Jurkat, Clone E6-1 (cell line): ENCODE data around the gene MLPH.

ENCODE experiments used
- DNase-seq: peaks from one replicate; pipeline ENCODE4 v3.0.0-alpha.2; 2011; ENCODE audit warnings: low read depth, low spot score
- H3K4me3 ChIP-seq: 2 replicates; pipeline ENCODE4 v1.5.1; 2011; ENCODE audit warnings: mild to moderate bottlenecking, low read length, control low read depth, moderate library complexity

The MLPH gene

DNA sequence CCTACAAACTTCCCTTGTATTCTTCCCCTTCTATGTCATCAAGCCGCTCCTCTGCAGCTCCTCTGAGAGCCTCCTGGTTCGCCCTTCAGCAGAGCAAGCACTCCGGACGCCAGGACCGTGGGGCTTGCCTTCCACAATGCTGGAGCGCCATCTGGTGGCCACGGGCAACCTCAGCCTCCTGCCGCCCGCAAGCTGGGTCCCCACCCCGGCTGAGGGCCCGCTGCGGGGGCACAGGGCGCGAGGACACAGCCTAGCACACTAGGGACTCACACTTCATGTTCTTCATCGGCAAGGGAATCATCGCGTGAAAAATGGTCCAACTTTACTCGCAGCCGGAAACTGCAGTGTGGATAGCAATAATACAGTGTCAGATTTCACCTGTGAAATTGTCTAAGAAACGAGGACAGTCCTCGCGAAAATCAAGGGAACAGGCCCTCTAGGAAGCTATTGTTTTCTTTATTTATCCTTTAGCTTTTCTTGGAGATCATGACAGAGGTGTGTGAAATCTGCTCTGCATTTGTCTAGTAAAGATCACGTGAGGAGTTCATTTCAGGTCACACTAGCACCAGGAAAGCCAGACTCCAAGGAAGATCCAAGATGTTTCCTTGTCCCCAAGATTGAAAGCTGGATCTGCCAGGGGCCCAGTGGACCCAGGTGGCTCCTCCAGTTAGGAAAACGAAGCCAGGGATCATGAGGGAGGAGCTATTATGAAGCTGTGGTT lies 85.1 kb downstream of the MLPH start:
- peak; percentile 67 for DNase-seq
- no peak overlapping the region for H3K4me3 ChIP-seq

DNA sequence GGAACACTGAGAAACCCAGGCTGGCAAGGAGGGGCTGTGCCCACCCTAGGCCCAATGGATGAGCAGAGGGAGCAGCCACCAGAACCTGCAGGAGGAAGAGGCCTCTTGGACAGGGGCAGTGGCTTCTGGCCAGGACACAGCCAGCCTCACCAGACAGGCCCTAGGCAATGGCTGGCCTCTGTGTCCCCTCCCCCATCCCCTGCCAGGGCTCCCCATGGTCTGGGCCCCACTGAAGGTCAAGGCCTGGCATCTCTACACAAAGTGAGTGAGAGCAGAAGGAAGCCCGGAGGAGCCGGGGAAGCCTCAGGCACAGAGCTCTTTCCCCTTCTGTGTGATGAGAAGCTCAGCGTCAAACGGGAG lies 85.7 kb downstream of the MLPH start:
- DNase-seq, result no peak
- no peak overlapping the region for H3K4me3 ChIP-seq

DNA sequence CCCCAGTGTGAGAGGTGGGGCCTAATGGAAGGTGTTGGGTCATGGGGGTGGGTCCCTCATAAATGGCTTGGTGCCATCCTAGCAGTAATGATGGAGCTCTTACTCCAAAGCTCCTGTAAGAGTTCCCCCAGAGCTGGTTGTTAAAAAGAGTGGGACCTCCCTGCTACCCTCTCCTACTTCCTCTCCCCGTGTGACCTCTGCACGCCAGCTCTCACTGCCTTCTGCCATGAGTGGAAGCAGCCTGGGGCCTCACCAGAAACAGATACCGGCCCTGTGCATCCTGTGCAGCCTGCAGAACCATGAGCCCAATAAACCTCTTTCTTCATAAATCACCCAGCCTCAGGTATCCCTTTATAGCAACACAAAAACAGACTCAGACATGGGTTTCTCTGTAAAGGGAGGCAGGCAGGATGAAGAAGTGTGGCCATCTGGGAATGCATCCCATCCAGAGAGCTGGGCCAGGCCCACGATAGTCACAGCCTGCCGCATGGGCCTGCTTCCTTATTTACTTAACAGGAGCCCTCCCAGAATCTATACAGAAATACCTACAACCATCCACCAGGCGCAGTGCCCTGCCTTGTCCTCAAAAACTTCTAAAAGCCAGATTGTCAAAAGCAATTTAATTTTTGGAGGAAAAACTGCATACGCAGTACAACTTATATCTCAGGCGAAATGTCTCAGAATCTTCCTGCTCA lies 86.8 kb downstream of the MLPH start:
- H3K4me3 ChIP-seq, result no peak overlapping the region
- DNase-seq, result no peak

DNA sequence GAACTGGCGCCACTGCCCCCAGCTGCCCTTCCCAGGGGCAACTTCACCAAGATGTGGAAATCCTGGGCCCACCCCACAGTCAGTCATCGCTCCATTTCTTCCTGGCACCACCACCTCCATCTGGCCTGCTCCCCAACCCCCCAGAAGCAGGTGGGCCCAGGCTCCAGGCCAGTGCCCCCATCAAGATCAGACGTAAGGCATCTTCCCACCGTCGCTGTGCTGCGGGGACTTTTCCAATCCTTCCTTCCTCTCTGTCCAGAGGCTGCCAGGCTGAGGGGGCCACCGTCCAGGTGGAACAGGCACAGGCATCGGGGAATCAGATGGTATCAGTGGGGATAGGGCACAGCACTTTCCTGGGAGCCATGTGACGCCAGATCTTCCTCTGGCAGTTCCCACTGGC lies 87.4 kb downstream of the MLPH start:
- H3K4me3 ChIP-seq, result no peak overlapping the region
- no peak for DNase-seq

DNA sequence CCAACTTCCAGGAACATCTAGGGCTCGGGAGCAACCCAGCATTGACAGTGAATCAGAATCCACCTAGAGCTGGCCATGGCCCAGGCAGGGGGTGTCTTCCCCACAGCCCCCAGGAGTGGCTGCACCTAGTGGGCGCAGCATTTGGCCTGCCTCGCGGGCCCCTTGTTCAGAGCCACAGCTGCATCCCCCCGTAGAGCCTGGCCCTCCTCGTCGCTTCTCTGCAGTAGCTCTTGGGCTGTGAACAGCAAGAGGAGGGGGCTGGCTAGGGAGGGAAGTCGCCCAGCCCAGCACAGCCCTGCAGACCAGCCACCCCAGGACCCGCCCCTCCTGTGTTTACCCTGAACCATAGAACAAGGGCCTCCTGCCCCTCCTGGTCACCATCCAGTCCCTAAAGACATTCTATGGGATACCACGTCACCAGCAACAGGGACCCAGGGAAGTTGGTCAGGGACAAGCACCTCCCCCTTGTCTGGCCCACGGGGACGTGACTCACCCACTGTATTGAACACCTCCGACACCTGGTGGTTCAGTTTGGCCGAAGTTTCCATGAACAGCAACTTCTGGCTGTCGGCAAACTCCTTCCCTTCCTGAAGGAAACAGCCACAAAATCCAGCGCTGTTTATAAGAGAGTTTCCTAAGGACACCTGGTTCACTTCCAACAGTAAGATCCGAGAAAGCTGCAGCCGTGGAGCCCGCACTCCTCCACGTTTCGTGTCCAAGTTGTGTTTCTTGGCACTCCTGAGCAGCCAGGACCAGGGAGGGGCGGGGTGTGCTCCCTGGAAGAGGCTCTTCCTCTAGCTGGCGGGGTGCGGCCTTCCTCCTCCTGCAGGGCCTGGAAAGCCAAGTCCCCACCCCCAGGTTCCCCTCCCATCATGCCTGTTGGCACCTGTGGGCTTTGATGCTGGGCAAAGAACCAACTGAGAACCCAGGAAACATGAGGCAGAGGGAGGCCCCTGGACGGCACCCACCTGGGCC lies 88.1 kb downstream of the MLPH start:
- no peak for DNase-seq
- H3K4me3 ChIP-seq, result no peak overlapping the region

DNA sequence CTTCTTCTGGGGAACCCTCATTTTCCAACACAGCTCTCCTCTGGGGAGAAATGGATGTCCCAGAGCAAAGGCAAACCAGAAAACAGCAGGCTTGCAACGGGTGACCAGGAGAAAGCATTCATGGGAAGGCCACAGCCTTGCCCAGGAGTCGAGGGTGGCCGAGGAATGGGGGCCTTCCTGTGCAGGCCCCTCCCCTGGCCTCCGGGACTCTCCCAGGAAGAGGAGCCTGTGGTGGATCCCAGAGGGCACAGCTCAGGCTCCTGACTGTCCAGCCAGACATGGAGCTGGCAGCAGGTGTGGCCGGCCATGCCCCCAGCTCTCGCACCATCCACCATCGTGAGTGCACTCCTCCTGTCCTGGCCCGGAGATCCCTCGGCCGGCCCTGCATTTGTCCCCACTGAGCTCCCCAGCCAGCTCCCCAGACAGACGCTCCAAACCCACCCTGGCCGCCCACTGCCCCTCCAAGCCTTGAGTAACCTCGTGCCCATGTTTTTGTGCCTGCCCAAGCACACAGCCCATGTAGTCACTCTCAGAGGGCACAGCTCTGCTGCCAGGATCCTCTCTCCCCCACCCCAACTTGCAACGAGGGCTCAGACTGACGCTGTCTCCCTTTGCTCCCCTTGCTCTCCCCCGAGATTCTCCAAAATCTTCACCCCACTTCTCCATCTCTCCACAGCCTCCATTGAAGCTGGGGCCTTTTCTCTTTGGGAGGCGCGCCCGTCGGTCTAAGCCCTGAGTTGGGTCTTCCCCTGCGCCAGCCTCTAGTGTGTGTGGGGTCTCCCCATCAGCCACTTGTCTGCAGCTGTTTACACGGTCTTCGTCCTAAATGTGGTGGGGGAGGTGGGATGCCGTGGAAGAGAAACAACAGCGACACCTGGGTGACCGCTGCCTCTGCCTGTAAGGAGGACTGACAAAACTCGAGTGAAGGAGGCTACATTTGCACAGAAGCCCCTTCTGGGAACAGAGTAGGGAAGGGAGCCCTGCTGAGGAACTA lies 89.1 kb downstream of the MLPH start:
- DNase-seq, result no peak
- H3K4me3 ChIP-seq, result no peak overlapping the region

DNA sequence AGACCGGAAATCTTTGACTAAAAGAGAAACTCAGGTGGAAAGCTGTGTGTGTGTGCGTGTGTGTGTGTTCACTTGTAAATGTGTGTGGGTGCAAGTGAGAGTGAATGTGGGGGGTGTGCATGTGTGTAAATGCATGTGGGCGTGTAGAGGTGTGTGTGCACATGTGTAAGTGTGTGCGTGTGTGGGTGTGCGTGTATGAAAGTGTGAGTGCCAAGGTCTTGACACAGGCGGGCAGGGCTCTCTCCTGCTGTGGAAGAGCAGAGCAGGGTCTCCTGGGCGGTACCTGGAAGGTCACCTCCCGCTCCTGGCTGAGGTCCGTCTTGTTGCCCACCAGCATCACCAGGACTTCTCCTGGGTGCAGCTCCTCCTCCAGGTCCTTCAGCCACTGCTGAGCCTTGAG lies 89.9 kb downstream of the MLPH start:
- no peak for DNase-seq
- H3K4me3 ChIP-seq, result no peak overlapping the region

DNA sequence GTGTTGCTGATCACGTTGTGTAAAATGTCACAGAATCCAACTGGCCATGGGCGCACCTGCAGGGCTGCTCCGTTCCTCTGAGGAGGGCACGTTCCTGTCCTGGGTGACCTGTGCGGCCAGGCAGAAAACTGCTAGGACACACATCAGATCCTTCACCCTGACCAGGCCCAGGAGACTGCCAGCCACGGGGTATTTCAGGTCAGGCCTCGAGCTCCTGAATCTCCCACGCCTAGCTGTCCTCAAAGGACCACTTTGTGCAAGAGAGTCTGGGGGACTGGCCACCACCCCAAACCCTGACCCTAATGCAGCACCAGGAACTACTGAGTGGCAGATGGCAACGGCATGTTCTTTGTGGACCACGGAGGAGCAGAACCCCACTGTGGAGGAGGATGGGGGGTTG lies 90.4 kb downstream of the MLPH start:
- no peak for DNase-seq
- H3K4me3 ChIP-seq, result no peak overlapping the region

DNA sequence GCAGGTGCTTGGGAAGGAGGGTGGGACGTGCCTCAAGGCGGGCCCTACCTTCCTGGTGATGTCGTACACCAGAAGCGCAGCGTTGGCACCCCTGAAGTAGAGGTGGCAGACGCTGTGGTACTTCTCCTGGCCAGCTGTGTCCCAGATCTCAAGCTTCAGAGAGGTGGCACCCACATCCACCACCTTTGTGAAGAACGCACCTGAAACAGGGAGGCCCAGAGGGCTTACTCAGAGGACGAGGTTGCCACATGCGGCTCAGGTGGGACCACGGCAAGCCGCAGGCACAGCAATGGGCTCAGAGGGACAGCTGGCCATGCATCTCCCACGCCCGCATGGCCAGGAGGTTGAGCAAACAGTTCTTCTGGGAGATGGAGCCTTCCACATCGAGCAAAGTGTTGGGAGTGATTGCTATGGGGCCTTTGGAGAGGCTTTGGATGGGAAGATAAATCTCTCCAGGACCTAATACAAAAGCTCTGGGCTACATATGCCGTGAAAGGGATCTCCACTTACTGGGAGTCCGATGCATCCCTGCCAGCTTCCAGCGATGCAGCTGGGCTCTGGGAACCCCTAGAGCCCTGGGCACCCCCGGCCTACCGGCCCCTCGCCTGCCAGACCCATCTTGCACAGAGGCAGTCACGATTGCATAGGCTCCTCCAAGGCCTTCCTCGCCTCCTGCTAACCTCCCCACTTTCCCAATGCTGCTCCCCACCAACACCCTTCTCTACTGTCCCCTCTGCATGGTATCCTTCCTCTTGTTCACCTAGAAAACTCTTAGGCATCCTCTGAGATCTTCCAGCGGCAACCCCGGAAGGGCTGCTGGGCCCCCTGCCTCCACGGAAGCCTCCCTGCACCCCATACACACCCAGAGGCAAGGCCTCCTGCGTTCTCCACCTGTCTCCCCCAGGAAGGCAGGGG lies 91.2 kb downstream of the MLPH start:
- H3K4me3 ChIP-seq, result no peak overlapping the region
- no peak for DNase-seq

DNA sequence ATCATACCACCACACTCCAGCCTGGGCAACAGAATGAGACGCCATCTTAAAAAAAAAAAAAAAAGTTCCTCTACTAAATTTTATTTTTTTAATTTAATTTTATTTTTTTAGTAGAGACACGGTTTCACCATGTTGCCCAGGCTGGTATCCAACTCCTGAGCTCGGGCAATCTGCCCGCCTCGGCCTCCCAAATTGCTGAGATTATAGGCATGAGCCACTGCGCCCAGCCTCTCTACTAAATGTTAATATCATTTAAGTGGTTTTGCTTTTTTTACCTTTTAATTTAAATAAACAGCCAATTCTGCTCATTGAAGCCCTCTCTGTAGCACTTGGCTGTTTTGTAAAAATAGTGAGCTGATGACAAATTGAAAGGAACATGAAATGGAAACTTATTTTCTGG lies 94.3 kb downstream of the MLPH start:
- H3K4me3 ChIP-seq, result no peak overlapping the region
- DNase-seq, result no peak

DNA sequence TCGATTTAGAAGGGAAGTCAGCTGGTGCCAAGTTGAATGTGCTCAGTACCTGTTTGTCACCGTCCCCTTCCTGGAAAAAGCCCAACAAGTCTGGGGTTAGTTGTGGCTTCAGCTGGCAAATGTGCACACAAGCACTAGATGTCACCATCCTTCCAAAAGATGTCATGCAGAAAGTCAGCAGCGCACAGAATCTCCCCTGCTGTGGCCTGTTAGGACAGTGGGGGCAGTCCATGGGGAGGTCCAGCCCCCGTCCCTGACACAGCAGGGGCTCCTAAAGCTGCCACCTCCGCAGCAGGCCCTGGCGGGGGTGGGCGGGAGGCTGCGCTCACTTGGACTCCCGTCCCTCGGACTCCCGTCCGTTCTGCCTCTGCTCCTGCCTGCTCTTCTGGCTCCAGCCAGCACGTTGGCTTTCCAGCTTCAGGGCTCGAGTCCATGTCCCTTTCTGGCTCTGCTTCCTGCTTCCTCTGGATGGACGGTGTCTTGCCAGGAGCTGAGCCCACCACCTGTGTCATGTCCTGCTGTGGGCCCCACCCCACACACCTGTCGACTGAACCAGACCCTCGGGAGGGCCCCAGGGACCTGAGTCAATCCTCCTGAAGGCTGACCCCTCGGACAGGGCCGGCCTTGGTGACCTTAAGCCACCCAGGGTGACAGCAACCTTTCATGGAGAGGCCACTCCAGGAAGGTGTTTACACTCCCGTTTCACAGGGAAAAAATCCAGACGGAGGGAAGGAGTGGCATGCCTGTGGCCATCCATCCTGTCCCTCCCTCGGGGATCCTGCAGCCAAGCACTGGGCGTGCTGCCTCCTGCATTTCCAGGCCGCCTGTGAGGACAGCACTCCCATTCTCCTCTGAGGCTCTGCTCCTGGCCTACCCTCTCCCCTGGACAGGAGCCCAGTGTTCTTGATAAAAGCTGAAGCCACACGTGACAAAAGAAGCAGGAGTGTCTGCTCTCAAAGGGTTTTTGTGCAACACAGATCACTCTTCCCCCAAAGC lies 95.0 kb downstream of the MLPH start:
- no peak overlapping the region for H3K4me3 ChIP-seq
- peak; percentile 15 for DNase-seq

DNA sequence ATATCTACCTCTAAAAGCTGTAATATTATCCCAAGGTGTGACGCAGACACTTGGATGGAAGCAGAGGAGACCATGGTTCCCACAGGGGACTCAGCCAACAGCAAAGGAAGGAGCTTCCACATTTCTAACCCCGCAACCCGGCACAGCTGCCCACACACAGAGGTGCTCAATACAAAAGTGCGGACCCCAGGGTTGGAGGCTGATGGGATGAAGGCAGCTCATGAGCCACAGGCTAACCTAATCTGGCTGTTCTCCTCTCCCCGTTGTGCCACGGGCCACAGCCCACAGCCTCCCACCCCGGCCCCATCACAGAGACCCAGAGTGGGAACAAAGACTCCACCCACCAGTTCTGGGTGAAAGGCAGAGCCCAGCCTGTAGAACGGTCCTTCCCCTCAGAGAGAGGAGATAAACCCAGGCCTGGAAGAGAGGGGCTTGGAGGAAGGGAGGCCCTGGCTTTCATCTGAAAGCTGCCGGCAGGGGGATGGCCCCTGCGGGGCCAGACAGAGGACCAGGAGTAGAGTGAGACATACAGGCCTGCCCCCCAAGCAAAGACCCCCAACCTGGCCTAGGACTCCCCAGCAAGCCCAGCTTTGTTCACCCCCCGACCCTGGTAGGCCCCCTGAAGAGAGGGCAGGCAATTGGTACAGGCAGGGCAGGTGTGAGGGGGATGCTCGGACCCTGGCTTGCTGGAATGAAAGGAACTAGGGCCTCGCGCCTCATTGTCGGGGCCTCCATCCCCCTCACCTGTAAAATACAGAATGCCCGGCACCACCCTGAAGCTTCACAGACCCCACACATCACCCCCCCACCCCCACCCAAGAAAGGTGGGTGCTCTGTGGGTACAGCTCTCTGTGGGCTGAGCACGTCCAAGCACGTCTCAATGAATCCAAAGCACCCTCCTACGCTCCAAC lies 96.6 kb downstream of the MLPH start:
- H3K4me3 ChIP-seq, result no peak overlapping the region
- DNase-seq, result no peak

DNA sequence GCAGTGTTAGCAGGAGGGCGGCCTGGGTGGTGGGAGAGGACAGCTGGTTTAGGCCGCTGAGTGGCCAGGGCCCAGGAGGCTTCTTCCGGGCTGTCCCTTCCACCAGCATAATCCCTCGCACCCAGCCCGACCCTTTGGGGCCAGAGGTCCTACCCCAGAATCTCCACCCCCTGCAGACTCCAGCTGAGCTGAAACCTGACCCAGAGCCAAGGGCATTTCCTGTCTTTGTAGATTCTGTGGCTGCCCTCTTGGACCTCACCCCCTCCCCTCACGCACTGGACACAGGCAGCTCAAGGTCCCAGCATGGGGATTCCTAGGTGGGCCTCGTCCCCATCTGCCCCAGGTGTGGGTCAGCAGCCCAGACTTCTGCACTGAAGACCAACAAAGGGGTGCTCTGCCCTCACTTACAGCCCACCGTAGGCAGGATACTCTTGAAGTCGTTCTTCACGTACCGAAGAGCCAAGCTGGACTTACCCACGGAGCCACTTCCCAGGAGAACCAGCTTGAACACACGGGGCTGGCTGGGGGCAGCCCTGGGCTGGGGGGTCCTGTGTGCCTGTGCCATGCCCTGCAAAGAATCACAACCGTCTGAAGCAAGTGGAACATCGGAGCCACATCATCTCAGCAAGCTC lies 98.7 kb downstream of the MLPH start:
- DNase-seq, result no peak

DNA sequence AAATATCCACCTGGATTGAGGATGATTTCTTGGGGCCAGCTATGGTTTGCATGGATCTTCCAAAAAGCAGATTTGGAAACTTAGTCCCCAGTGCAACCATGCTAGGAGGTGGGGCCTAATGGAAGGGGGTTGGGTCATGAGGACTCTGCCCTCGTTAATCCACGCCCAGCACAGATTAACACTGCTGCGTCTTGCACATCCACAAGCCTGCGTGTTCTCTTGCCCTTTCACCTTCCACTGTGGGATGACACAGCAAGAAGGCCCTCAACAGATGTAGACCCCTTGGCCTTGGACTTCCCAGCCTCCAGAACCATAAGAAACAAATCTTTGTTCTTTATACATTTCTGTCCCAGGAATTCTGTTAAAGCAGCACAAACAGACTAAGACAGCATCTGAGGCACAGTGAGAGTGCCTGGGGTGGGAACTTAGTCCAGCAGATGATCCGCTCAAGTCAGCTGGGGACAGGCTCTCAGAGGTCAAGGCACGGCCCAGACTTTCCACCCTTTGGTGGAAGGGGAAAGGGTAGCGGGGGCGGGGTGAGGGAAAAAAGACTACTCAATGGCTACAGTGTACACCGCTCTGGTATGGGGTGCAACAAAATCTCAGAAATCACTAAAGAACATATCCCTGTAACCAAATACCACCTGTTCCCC lies 101.1 kb downstream of the MLPH start:
- H3K4me3 ChIP-seq, result no peak overlapping the region
- no peak for DNase-seq

More for the DNA sequence above, 98.7 kb downstream of the MLPH start:
- no peak overlapping the region for H3K4me3 ChIP-seq
